ENCODE measurements around the gene OR2AT4.

OR2AT4 gene

GRCh38 chr11:75077316-75077715, 19.4 kb downstream of the OR2AT4 start:
- no peaks in the 10 kb centered on the region for H3K9me3 ChIP-seq (ENCODE audit: insufficient read depth, low read depth, low read length)
- H3K36me3 ChIP-seq (ENCODE audit: insufficient read depth, low read length) = no peaks in the 10 kb centered on the region
- no peaks in the 10 kb centered on the region for H3K4me1 ChIP-seq (ENCODE audit: insufficient read depth, low read length, poor library complexity, severe bottlenecking)
- no peak overlapping the region for H3K4me3 ChIP-seq (ENCODE audit: low read length, poor library complexity, severe bottlenecking)
- H3K27me3 ChIP-seq (ENCODE audit: insufficient read depth, low read length, poor library complexity, severe bottlenecking) = peaks cover 5% of the 10 kb centered on the region
- no peaks in the 10 kb centered on the region for H3F3A ChIP-seq (ENCODE audit: low read depth)
- TF ChIP-seq CTCF (conservative IDR thresholded peaks at IDR 0.05; ENCODE audit: low read length) (no peak), EZH2phosphoT487 (IDR thresholded peaks at IDR 0.05; ENCODE audit: borderline replicate concordance) (no peak)
- no peaks in the 10 kb centered on the region for H3K9me2 ChIP-seq (replicated peaks; ENCODE audit: low read depth, low read length)
- no peak overlapping the region for H2AFZ ChIP-seq (ENCODE audit: low read length)
- H3K9ac ChIP-seq (ENCODE audit: low read depth, low read length, poor library complexity, severe bottlenecking) = no peak overlapping the region
- no peaks in the 10 kb centered on the region for H4K20me1 ChIP-seq (ENCODE audit: insufficient read depth, low read length, poor library complexity, severe bottlenecking)
- no peak overlapping the region for H3K4me2 ChIP-seq (ENCODE audit: low read depth, low read length, poor library complexity, severe bottlenecking)
- no peaks in the 10 kb centered on the region for H3K79me2 ChIP-seq (ENCODE audit: insufficient read depth, low read length)

GRCh38 chr11:75076671-75077070, 20.0 kb downstream of the OR2AT4 start:
- Histone ChIP-seq H3K4me2 (ENCODE audit: low read depth, low read length, poor library complexity, severe bottlenecking) (no peak overlapping the region), H3F3A (ENCODE audit: low read depth) (no peaks in the 10 kb centered on the region), H3K36me3 (ENCODE audit: insufficient read depth, low read length) (no peaks in the 10 kb centered on the region), H3K9me2 (replicated peaks; ENCODE audit: low read depth, low read length) (no peaks in the 10 kb centered on the region), H3K79me2 (ENCODE audit: insufficient read depth, low read length) (no peaks in the 10 kb centered on the region), H3K4me3 (ENCODE audit: low read length, poor library complexity, severe bottlenecking) (no peak overlapping the region), H3K9ac (ENCODE audit: low read depth, low read length, poor library complexity, severe bottlenecking) (no peak overlapping the region), H3K9me3 (ENCODE audit: insufficient read depth, low read depth, low read length) (no peaks in the 10 kb centered on the region), H3K27me3 (ENCODE audit: insufficient read depth, low read length, poor library complexity, severe bottlenecking) (peaks cover 5% of the 10 kb centered on the region), H3K4me1 (ENCODE audit: insufficient read depth, low read length, poor library complexity, severe bottlenecking) (no peaks in the 10 kb centered on the region), H2AFZ (ENCODE audit: low read length) (no peak overlapping the region), H4K20me1 (ENCODE audit: insufficient read depth, low read length, poor library complexity, severe bottlenecking) (no peaks in the 10 kb centered on the region)
- no peak for TF ChIP-seq CTCF (conservative IDR thresholded peaks at IDR 0.05; ENCODE audit: low read length)
- TF ChIP-seq EZH2phosphoT487 (IDR thresholded peaks at IDR 0.05; ENCODE audit: borderline replicate concordance) = no peak

DNA sequence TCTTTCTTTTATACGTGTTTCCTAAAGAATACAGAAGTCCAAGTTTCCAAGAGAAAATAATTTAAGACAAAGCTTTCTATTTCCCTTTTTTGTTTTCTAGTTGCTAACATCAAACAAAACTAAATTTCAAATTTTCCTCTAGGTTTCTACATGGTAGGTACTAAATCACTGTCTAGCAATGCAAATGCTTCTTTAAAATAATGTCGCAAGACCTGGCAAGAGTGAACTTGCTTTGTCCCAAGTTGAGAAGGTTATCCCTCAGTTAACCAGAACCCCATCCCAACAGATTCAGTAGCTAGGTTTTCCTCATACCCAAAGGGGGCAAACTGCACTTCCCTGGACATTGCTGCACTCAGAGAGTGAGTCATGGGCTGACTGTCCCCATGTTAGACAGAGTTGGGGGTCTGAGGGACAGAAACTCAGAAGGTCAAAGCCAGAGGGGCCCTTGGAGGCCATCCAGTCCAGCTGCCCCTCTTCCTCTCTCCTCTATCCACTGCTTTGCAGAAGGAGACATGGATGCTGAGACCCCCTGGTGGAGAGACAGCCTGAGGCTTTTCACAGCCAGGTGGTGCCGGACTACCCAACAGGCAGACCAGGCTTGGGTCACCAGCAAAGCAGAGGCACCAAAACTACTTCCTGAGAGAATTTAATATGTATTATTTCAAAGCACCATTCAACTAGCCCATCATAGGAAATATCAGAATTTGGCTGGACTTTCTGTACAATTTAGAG, 23.1 kb downstream of the OR2AT4 start:
- no peaks in the 10 kb centered on the region for H3K9me2 ChIP-seq (replicated peaks; ENCODE audit: low read depth, low read length)
- H4K20me1 ChIP-seq (ENCODE audit: insufficient read depth, low read length, poor library complexity, severe bottlenecking) = no peaks in the 10 kb centered on the region
- H3K9me3 ChIP-seq (ENCODE audit: insufficient read depth, low read depth, low read length) = no peaks in the 10 kb centered on the region
- H3K4me3 ChIP-seq (ENCODE audit: low read length, poor library complexity, severe bottlenecking) = no peak overlapping the region
- no peak overlapping the region for H2AFZ ChIP-seq (ENCODE audit: low read length)
- H3K9ac ChIP-seq (ENCODE audit: low read depth, low read length, poor library complexity, severe bottlenecking) = no peak overlapping the region
- peaks cover 4% of the 10 kb centered on the region for H3K27me3 ChIP-seq (ENCODE audit: insufficient read depth, low read length, poor library complexity, severe bottlenecking)
- no peaks in the 10 kb centered on the region for H3K4me1 ChIP-seq (ENCODE audit: insufficient read depth, low read length, poor library complexity, severe bottlenecking)
- TF ChIP-seq EZH2phosphoT487 (IDR thresholded peaks at IDR 0.05; ENCODE audit: borderline replicate concordance) (no peak), CTCF (conservative IDR thresholded peaks at IDR 0.05; ENCODE audit: low read length) (peak; percentile 48; the same call in 1 of the 2 replicates)
- H3K36me3 ChIP-seq (ENCODE audit: insufficient read depth, low read length) = no peaks in the 10 kb centered on the region
- H3K4me2 ChIP-seq (ENCODE audit: low read depth, low read length, poor library complexity, severe bottlenecking) = no peak overlapping the region
- no peaks in the 10 kb centered on the region for H3F3A ChIP-seq (ENCODE audit: low read depth)
- H3K79me2 ChIP-seq (ENCODE audit: insufficient read depth, low read length) = no peaks in the 10 kb centered on the region

Measured in Loucy (cell line).